Keratinocyte (primary cell): Measurements from ENCODE around the gene MAL. TPM values are rescaled to one million over a fixed set of nuclear protein-coding genes. Genes with fewer than 3 reads are reported as not detected.

Experiments
- DNase-seq: peaks from one replicate; pipeline ENCODE4 v3.0.0-alpha.2; 2011; ENCODE audit warnings: low read depth, missing footprints, low spot score
- FAIRE-seq: peaks from 2 replicates; lab custom pipeline; 2011; peaks lifted over from hg19 to GRCh38; lab: Jason Lieb, UNC
- H2AFZ ChIP-seq: 2 replicates; pipeline ENCODE4 v1.6.0; 2012; ENCODE audit warnings: low read length, control low read depth, inconsistent platforms; ENCODE audit not compliant: control insufficient read depth
- H3K27ac ChIP-seq: 2 replicates; pipeline ENCODE4 v1.5.1; 2011; ENCODE audit warnings: low read length; ENCODE audit not compliant: control insufficient read depth, insufficient read depth
- H3K27me3 ChIP-seq: 3 replicates; pipeline ENCODE4 v1.6.0; 2011; ENCODE audit warnings: low read length; ENCODE audit not compliant: control insufficient read depth, insufficient read depth; ENCODE audit errors: extremely low read depth
- H3K36me3 ChIP-seq, 2 experiments: 2 replicates in 1 of 2; 3 replicates in 1 of 2; pipeline ENCODE4 v1.5.1; 2011; ENCODE audit warnings: low read length in 2 of 2, mild to moderate bottlenecking in 1 of 2; ENCODE audit not compliant: control insufficient read depth in 2 of 2, insufficient read depth in 2 of 2; ENCODE audit errors: extremely low read depth in 1 of 2
- H3K4me1 ChIP-seq: 3 replicates; pipeline ENCODE4 v1.5.1; 2011; ENCODE audit warnings: low read length; ENCODE audit not compliant: control insufficient read depth, insufficient read depth; ENCODE audit errors: extremely low read depth
- H3K4me2 ChIP-seq: 3 replicates; pipeline ENCODE4 v1.6.0; 2011; ENCODE audit warnings: low read depth, low read length; ENCODE audit not compliant: control insufficient read depth, insufficient read depth; ENCODE audit errors: extremely low read depth
- H3K4me3 ChIP-seq, 3 experiments: fragments of 200-600 bp in 1 of 3; sonication (generic) in 1 of 3; 2 replicates in 2 of 3; 3 replicates in 1 of 3; pipeline ENCODE4 v1.5.1; 2011 to 2016; ENCODE audit warnings: low read length in 3 of 3, mild to moderate bottlenecking in 3 of 3, control low read depth in 2 of 3, inconsistent platforms in 1 of 3, low read depth in 1 of 3, mixed read lengths in 1 of 3, mixed run types in 1 of 3, moderate library complexity in 1 of 3; ENCODE audit not compliant: control insufficient read depth in 2 of 3, insufficient read depth in 2 of 3; ENCODE audit errors: extremely low read depth in 1 of 3
- H3K79me2 ChIP-seq: 2 replicates; pipeline ENCODE4 v1.6.0; 2012; ENCODE audit warnings: low read length; ENCODE audit not compliant: control insufficient read depth, insufficient read depth
- H3K9ac ChIP-seq: 3 replicates; pipeline ENCODE4 v1.6.0; 2011; ENCODE audit warnings: low read length; ENCODE audit not compliant: control insufficient read depth, insufficient read depth; ENCODE audit errors: extremely low read depth
- H3K9me1 ChIP-seq: 3 replicates; pipeline ENCODE4 v1.6.0; 2011; ENCODE audit warnings: low read length; ENCODE audit not compliant: control insufficient read depth, insufficient read depth; ENCODE audit errors: extremely low read depth
- H3K9me3 ChIP-seq: 2 replicates; pipeline ENCODE4 v1.5.1; 2012; ENCODE audit warnings: low read depth, low read length; ENCODE audit not compliant: control insufficient read depth
- H4K20me1 ChIP-seq: 3 replicates; pipeline ENCODE4 v1.6.0; 2011; ENCODE audit warnings: low read length; ENCODE audit not compliant: control insufficient read depth, insufficient read depth; ENCODE audit errors: extremely low read depth
- CTCF ChIP-seq, 3 experiments: IDR thresholded peaks in 1 of 3; conservative IDR thresholded peaks in 1 of 3; optimal IDR thresholded peaks in 1 of 3; 2 replicates in 2 of 3; 3 replicates in 1 of 3; pipeline versions ENCODE3 to v1.5.1; 2011; ENCODE audit warnings: low read length in 3 of 3, mild to moderate bottlenecking in 3 of 3, moderate library complexity in 2 of 3, control low read depth in 1 of 3, inconsistent platforms in 1 of 3; ENCODE audit not compliant: insufficient read depth in 2 of 3; ENCODE audit errors: extremely low read depth in 1 of 3
- EZH2 ChIP-seq: IDR thresholded peaks from one replicate; pipeline ENCODE4 v1.6.1; 2012; ENCODE audit warnings: inconsistent platforms, mild to moderate bottlenecking, low read length, moderate library complexity
- dilution Hi-C: fragments of 300-500 bp; cut with MboI; formaldehyde crosslinking; loops from one replicate; pipeline ENCODE4 v1.7.0; 2020; ENCODE audit warnings: low sequenced_read_pairs; ENCODE audit not compliant: extremely low pct_ligation_motif_present
- polyA plus RNA-seq, 5 experiments: library from polyadenylated mRNA; depleted of rRNA in 3 of 5; stranded (reverse) in 3 of 5; stranded (forward) in 1 of 5; unstranded in 1 of 5; fragments of >200 nt; gene quantifications; 1 replicate in 1 of 5; 2 replicates in 3 of 5; 3 replicates in 1 of 5; pipeline versions ENCODE4 v1.2.1 to v1.2.3, GENCODE V29; 2011 to 2012; ENCODE audit warnings: missing spikeins in 2 of 5, low read depth in 1 of 5, low replicate concordance in 1 of 5

The MAL gene
- polyA plus RNA-seq, 1 donor (not counting 4 experiments of a cell fraction or from before 2014, with no cell fraction given): not detected

GRCh38 chr2:95058466-95058988 lies 33.0 kb downstream of the MAL start:
- no peaks in the 10 kb centered on the region for H3K9me1 ChIP-seq
- H3K4me2 ChIP-seq: no peak overlapping the region
- no peaks in the 10 kb centered on the region for H3K36me3 ChIP-seq
- H4K20me1 ChIP-seq: no peaks in the 10 kb centered on the region
- H3K9ac ChIP-seq: no peak overlapping the region
- TF ChIP-seq EZH2: no peak
- TF ChIP-seq CTCF (optimal IDR thresholded peaks at IDR 0.05 in 1 of 3, IDR thresholded peaks at IDR 0.05 in 1 of 3, conservative IDR thresholded peaks at IDR 0.05 in 1 of 3; ENCODE audit: extremely low read depth in 1 of 3, insufficient read depth in 2 of 3, low read length in 3 of 3): no peak
- FAIRE-seq (no peak), DNase-seq (no peak)
- no peak overlapping the region for H3K4me3 ChIP-seq
- H3K27me3 ChIP-seq: peaks cover 4% of the 10 kb centered on the region
- dilution Hi-C loops: no loop called here
- H3K27ac ChIP-seq: no peak overlapping the region
- no peaks in the 10 kb centered on the region for H3K79me2 ChIP-seq
- peaks cover 3% of the 10 kb centered on the region for H3K4me1 ChIP-seq
- H3K9me3 ChIP-seq: no peaks in the 10 kb centered on the region
- H2AFZ ChIP-seq: no peak overlapping the region

GRCh38 chr2:95058989-95059641 lies 33.6 kb downstream of the MAL start:
- dilution Hi-C loops: no loop called here
- Histone ChIP-seq H3K9ac (no peak overlapping the region), H3K4me1 (peaks cover 3% of the 10 kb centered on the region), H3K4me2 (no peak overlapping the region), H3K27me3 (peaks cover 2% of the 10 kb centered on the region), H2AFZ (no peak overlapping the region), H3K36me3 (no peaks in the 10 kb centered on the region), H3K4me3 (no peak overlapping the region), H3K79me2 (no peaks in the 10 kb centered on the region), H3K9me3 (no peaks in the 10 kb centered on the region), H3K9me1 (no peaks in the 10 kb centered on the region), H3K27ac (no peak overlapping the region), H4K20me1 (no peaks in the 10 kb centered on the region)
- FAIRE-seq: no peak
- TF ChIP-seq EZH2 (no peak), CTCF (optimal IDR thresholded peaks at IDR 0.05 in 1 of 3, IDR thresholded peaks at IDR 0.05 in 1 of 3, conservative IDR thresholded peaks at IDR 0.05 in 1 of 3; ENCODE audit: extremely low read depth in 1 of 3, insufficient read depth in 2 of 3, low read length in 3 of 3) (no peak)
- DNase-seq: no peak
